HG03521 (cell line): Measurements from ENCODE around the gene EIF5.

Source experiments
- ATAC-seq: cut with Tn5 transposase; IDR thresholded peaks from one replicate; pipeline ENCODE4 v1.9.1; 2021; ENCODE audit warnings: mild to moderate bottlenecking, moderate library complexity; ENCODE audit not compliant: unreplicated experiment

EIF5 gene

GRCh38 chr14:103360548-103360947 lies 26.5 kb downstream of the EIF5 start:
- ATAC-seq: no peak

- no peak for ATAC-seq
Measured at GRCh38 chr14:103361867-103362266, 27.8 kb downstream of the EIF5 start.

- ATAC-seq: no peak
Measured at GRCh38 chr14:103362780-103363179, 28.7 kb downstream of the EIF5 start.

GRCh38 chr14:103366741-103367140 lies 32.7 kb downstream of the EIF5 start:
- ATAC-seq: no peak

GRCh38 chr14:103367995-103368394 lies 34.0 kb downstream of the EIF5 start:
- no peak for ATAC-seq

DNA sequence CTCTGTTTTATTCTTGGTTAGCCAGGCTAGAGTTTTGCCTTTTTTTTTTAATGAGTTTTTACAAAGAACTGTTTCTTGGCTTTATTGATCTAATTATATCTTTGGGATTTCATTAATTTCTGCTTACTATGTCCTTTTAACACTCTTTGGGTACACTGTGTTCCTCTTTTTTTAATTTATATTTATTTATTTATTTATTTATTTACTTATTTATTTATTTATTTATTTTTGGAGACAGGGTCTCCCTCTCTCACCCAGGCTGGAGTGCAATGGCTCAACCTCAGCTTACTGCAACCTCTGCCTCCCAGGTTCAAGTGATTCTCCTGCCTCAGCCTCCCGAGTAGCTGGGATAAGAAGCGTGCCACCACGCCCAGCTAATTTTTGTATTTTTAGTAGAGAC lies 36.0 kb downstream of the EIF5 start:
- no peak for ATAC-seq

DNA sequence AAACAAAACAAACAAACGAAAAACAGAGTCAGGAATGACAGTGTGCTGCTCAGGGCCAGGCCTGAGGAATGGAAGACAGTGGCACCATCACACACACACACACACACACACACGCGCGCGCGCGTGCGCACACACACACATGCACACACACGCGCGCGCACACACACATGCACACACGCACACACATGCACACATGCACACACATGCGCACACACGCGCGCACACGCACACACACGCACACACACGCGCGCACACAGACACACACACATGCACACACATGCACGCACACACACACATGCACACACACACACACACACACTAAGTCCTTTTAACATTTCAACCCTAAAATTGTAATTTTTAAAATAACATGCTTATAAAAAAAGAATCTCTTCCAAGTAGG lies 38.0 kb downstream of the EIF5 start:
- no peak for ATAC-seq

- ATAC-seq: no peak
Measured at GRCh38 chr14:103372552-103373304, 38.7 kb downstream of the EIF5 start.

DNA sequence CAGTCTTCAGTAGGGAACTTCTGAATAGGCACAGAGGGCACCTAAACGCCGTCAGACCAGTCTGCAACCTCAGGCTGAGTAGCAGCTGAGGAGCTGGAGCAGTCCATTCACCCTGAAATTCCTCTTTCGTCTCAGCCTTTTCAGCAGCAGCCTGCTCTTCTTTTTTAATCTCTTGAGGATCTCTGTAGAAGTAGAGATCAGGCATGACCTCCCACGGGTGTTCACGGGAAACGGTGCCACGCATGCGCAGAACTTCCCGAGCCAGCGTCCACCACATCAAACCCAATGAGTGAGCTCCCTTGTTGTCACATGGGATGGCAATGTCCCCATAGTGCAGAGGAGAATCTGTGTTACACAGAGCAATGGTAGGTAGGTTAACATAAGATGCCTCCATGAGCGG lies 40.1 kb downstream of the EIF5 start:
- ATAC-seq: no peak

- no peak for ATAC-seq
Measured at GRCh38 chr14:103377522-103378037, 43.5 kb downstream of the EIF5 start.

DNA sequence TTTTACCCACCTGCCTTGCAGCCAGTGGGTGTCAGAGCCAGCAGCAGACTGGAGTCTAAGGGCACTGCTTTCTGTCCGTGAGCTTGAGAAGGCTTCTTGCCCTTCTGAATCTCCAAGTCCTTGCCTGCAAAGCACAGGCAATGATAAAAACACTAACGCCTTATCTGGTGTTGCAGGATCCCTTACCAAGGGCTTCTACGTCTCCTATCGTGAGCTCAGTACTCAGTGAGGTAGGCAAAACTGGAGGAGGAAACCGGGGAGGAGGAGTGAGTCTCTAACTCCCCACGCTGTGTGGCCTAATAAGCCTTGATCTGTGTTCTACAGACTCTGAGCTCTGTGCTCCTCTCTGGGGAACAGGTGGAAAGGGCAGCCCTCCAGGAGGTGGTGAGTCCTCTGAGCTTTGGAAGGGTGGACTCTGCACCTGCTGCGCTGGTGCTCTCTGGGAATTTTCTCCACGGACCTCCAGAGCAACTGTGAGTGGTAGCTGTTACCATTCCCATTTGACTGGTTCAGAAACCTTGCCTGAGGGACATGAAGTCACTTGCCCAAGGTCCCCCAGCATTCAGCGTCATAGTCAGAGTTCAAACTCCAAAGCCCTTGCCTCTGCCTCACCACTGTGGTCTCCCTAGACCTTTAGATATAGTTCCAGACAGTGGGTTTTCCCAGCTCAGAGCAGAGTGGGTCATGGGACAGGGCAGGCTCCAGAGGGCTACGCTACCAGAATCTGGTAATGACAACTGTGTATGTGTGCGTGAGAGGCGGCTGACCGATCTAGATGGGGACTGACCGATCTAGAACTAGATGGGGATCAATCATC lies 44.2 kb downstream of the EIF5 start:
- no peak for ATAC-seq

DNA sequence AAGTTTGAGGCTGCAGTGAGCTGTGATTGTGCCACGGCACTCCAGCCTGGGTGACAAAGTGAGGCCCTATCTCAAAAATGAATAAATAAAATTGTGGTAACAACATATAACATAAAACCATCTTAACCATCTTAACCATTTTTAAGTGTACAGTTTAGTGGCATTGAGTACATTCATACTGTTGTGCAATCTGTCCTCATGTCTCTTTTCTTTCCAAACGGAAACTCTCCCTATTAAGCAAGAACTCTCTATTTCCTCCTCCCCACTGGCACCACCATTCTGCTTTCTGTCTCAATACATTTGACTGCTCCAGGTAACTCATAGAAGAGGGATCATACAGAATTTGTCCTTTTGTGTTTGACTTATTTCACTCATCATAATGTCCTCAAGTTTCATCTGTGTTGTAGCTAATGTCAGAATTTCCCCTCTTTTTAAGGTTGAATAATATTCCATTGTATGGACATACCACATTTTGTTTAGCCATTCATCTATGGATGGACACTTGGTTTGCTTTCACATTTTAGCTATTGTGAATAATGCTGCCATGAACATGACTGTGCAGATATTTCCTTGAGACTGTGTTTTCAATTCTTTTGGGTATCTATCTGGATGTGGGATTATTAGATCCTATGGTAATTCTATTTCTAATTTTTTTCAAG lies 46.8 kb downstream of the EIF5 start:
- no peak for ATAC-seq

- no peak for ATAC-seq
Measured at GRCh38 chr14:103382376-103382775, 48.3 kb downstream of the EIF5 start.

DNA sequence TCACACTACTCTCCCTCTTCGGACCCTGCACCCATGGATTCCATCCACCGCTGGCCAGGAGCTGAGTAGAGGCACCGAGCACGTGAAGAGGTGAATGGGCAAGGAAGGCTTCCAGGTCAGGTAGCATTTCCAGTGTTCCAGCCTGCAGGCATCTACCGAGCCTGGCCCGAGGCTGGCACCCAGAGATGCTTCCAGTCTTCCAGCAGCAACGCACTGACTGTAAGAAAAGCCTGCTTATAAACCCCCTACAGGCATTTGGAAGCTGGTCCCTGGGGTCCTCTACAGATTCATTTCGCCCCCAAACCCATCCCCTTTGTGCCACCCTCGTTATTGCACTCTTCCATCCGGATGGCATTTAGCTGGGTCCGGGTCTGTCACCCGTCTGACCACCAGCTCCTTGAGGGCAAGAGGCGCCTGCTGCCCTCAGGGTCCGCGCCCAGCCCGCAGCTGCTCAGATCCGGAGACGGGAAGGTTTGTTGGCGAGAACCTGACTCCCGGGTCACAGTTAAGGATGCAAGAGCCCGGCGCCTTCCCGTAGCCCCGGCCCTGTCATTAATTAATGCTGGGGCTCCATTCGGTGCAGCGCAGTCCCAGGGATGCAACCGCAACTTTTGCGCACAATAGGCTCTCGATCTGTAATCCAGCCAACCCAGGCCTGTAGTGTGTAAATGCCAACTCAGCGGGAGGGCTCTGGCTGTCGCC lies 50.6 kb downstream of the EIF5 start:
- no peak for ATAC-seq

DNA sequence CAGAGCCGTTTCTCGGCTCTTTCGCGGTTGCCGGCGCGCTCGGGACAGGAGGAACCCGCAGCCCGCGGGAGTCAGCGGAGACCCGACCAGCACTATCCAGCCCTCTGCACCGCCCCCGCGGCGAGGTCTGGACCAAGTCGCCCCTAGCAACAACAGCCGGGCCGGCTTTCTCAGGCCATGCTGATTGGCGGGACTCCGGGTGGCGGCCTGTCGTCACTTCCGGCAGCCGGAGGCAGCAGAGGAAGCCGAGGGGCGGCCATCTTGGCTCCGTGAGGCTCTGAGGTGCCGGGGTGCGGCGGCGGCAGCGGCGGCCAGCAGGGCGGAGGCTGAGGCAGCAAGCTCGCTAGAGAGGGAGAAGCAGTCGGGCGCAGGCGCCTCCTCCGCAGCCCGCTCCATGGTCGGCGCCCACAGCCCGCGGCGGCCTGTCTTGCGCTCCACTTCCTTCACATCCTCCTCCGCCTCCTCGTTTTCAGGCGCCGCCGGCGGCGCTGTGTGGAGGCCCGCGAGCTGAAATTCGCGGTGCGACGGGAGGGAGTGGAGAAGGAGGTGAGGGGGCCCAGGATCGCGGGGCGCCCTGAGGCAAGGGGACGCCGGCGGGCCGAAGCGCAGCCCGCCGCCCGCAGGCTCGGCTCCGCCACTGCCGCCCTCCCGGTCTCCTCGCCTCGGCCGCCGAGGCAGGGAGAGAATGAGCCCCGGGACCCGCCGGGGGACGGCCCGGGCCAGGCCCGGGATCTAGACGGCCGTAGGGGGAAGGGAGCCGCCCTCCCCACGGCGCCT lies 51.3 kb downstream of the EIF5 start, which contains the start of gene MARK3:
Gene MARK3 (plus strand): TSS at position 264 of the 777 bp plus-strand sequence. CDS start 615 bp downstream, outside the sequence.
- ATAC-seq: peak; percentile 90

- ATAC-seq: peak; percentile 3
Measured at GRCh38 chr14:103385929-103386712, 52.1 kb downstream of the EIF5 start.

- no peak for ATAC-seq
Measured at GRCh38 chr14:103386713-103387329, 52.8 kb downstream of the EIF5 start.

- no peak for ATAC-seq
Measured at GRCh38 chr14:103388664-103389063, 54.6 kb downstream of the EIF5 start.

GRCh38 chr14:103390605-103391004 lies 56.6 kb downstream of the EIF5 start:
- ATAC-seq: no peak
